Measurements from ENCODE around the gene TDRD7.
A peak's percentile ranks its signal among the peaks of the same experiment; 100 is the strongest.

TDRD7 gene

GRCh38 chr9:97398999-97399758 lies 12.7 kb upstream of the TDRD7 start:
- Histone ChIP-seq H3K27ac (replicated peaks; ENCODE audit: low read length) (no peak overlapping the region), H3K4ac (ENCODE audit: low read length) (no peak overlapping the region), H3K79me1 (ENCODE audit: low read depth, low read length) (no peaks in the 10 kb centered on the region), H3K4me2 (ENCODE audit: insufficient read depth, low read length, poor library complexity, severe bottlenecking) (no peak overlapping the region), H2BK12ac (ENCODE audit: low read length) (no peak overlapping the region), H2BK120ac (ENCODE audit: low read depth, low read length) (no peak overlapping the region), H2AFZ (ENCODE audit: low read length) (peak overlapping the region; percentile 41), H3K9me3 (replicated peaks in 1 of 2; ENCODE audit: control insufficient read depth in 2 of 2, insufficient read depth in 1 of 2, low read depth in 1 of 2, low read length in 2 of 2) (peaks cover 3 to 4% of the 10 kb centered on the region in 2 donors), H3K4me1 (ENCODE audit: control insufficient read depth in 2 of 2, insufficient read depth in 1 of 2, low read depth in 1 of 2, low read length in 2 of 2) (peaks cover 0 to 5% of the 10 kb centered on the region in 2 donors), H2BK15ac (ENCODE audit: low read length) (no peak overlapping the region), H3K18ac (ENCODE audit: low read length) (peak overlapping the region; percentile 61), H3K4me3 (ENCODE audit: low read length in 2 of 2) (no peak overlapping the region), H3K27me3 (ENCODE audit: control insufficient read depth in 3 of 3, insufficient read depth in 3 of 3, low read depth in 1 of 3, low read length in 3 of 3) (peaks cover 0 to 5% (median 0%) of the 10 kb centered on the region in 3 experiments), H4K8ac (ENCODE audit: low read depth, low read length) (no peak overlapping the region), H3K36me3 (replicated peaks in 1 of 2; ENCODE audit: control insufficient read depth in 2 of 2, insufficient read depth in 2 of 2, low read length in 2 of 2) (no peaks in the 10 kb centered on the region), H3K9ac (ENCODE audit: low read depth, low read length, poor library complexity) (no peak overlapping the region), H2AK5ac (ENCODE audit: low read depth, low read length) (peak overlapping the region; percentile 77), H2BK5ac (ENCODE audit: low read length) (no peak overlapping the region), H3K14ac (ENCODE audit: low read length) (no peak overlapping the region), H3K23ac (ENCODE audit: low read depth, low read length, poor library complexity) (no peak overlapping the region), H4K91ac (ENCODE audit: low read depth, low read length, poor library complexity) (no peak overlapping the region)
- WGBS, 2 donors (ENCODE audit: extremely low coverage in 2 of 2, insufficient read length in 2 of 2, insufficient replicate concordance in 1 of 2): no CpG with 5 or more reads among the region's 20 CpGs
- no peak for DNase-seq (ENCODE audit: low spot score)

GRCh38 chr9:97403746-97404316 lies 8.1 kb upstream of the TDRD7 start:
- Histone ChIP-seq H3K4me2 (ENCODE audit: insufficient read depth, low read length, poor library complexity, severe bottlenecking) (no peak overlapping the region), H3K14ac (ENCODE audit: low read length) (no peak overlapping the region), H3K36me3 (replicated peaks in 1 of 2; ENCODE audit: control insufficient read depth in 2 of 2, insufficient read depth in 2 of 2, low read length in 2 of 2) (no peaks in the 10 kb centered on the region), H3K79me1 (ENCODE audit: low read depth, low read length) (no peaks in the 10 kb centered on the region), H2AFZ (ENCODE audit: low read length) (no peak overlapping the region), H4K8ac (ENCODE audit: low read depth, low read length) (no peak overlapping the region), H3K23ac (ENCODE audit: low read depth, low read length, poor library complexity) (no peak overlapping the region), H3K27ac (replicated peaks; ENCODE audit: low read length) (no peak overlapping the region), H2BK5ac (ENCODE audit: low read length) (no peak overlapping the region), H3K9ac (ENCODE audit: low read depth, low read length, poor library complexity) (no peak overlapping the region), H3K4ac (ENCODE audit: low read length) (no peak overlapping the region), H3K4me3 (ENCODE audit: low read length in 2 of 2) (no peak overlapping the region), H2BK15ac (ENCODE audit: low read length) (no peak overlapping the region), H3K18ac (ENCODE audit: low read length) (no peak overlapping the region), H3K4me1 (ENCODE audit: control insufficient read depth in 2 of 2, insufficient read depth in 1 of 2, low read depth in 1 of 2, low read length in 2 of 2) (peaks cover 0 to 5% of the 10 kb centered on the region in 2 donors), H4K91ac (ENCODE audit: low read depth, low read length, poor library complexity) (no peak overlapping the region), H3K9me3 (replicated peaks in 1 of 2; ENCODE audit: control insufficient read depth in 2 of 2, insufficient read depth in 1 of 2, low read depth in 1 of 2, low read length in 2 of 2) (peaks cover 4 to 9% of the 10 kb centered on the region in 2 donors), H2BK120ac (ENCODE audit: low read depth, low read length) (no peak overlapping the region), H2AK5ac (ENCODE audit: low read depth, low read length) (no peak overlapping the region), H2BK12ac (ENCODE audit: low read length) (no peak overlapping the region), H3K27me3 (ENCODE audit: control insufficient read depth in 3 of 3, insufficient read depth in 3 of 3, low read depth in 1 of 3, low read length in 3 of 3) (no peaks in the 10 kb centered on the region)
- WGBS, 2 donors (ENCODE audit: extremely low coverage in 2 of 2, insufficient read length in 2 of 2, insufficient replicate concordance in 1 of 2): no CpG with 5 or more reads among the region's 4 CpGs
- DNase-seq (ENCODE audit: low spot score): no peak

- no peak overlapping the region for H4K91ac ChIP-seq (ENCODE audit: low read depth, low read length, poor library complexity)
- no peak for DNase-seq (ENCODE audit: low spot score)
- peaks cover 0 to 4% of the 10 kb centered on the region in 2 donors for H3K4me1 ChIP-seq (ENCODE audit: control insufficient read depth in 2 of 2, insufficient read depth in 1 of 2, low read depth in 1 of 2, low read length in 2 of 2)
- no peaks in the 10 kb centered on the region for H3K27me3 ChIP-seq (ENCODE audit: control insufficient read depth in 3 of 3, insufficient read depth in 3 of 3, low read depth in 1 of 3, low read length in 3 of 3)
- H3K14ac ChIP-seq (ENCODE audit: low read length): no peak overlapping the region
- H2BK5ac ChIP-seq (ENCODE audit: low read length): no peak overlapping the region
- H3K9ac ChIP-seq (ENCODE audit: low read depth, low read length, poor library complexity): no peak overlapping the region
- H3K27ac ChIP-seq (replicated peaks; ENCODE audit: low read length): no peak overlapping the region
- no peak overlapping the region for H2BK120ac ChIP-seq (ENCODE audit: low read depth, low read length)
- peaks cover 4 to 11% of the 10 kb centered on the region in 2 donors for H3K9me3 ChIP-seq (replicated peaks in 1 of 2; ENCODE audit: control insufficient read depth in 2 of 2, insufficient read depth in 1 of 2, low read depth in 1 of 2, low read length in 2 of 2)
- H3K4me2 ChIP-seq (ENCODE audit: insufficient read depth, low read length, poor library complexity, severe bottlenecking): no peak overlapping the region
- no peaks in the 10 kb centered on the region for H3K36me3 ChIP-seq (replicated peaks in 1 of 2; ENCODE audit: control insufficient read depth in 2 of 2, insufficient read depth in 2 of 2, low read length in 2 of 2)
- H2BK12ac ChIP-seq (ENCODE audit: low read length): no peak overlapping the region
- no CpG with 5 or more reads among the region's 2 CpGs for WGBS, 2 donors (ENCODE audit: extremely low coverage in 2 of 2, insufficient read length in 2 of 2, insufficient replicate concordance in 1 of 2)
- no peak overlapping the region for H3K4ac ChIP-seq (ENCODE audit: low read length)
- no peaks in the 10 kb centered on the region for H3K79me1 ChIP-seq (ENCODE audit: low read depth, low read length)
- no peak overlapping the region for H2AK5ac ChIP-seq (ENCODE audit: low read depth, low read length)
- no peak overlapping the region for H3K18ac ChIP-seq (ENCODE audit: low read length)
- H4K8ac ChIP-seq (ENCODE audit: low read depth, low read length): no peak overlapping the region
- no peak overlapping the region for H2AFZ ChIP-seq (ENCODE audit: low read length)
- H2BK15ac ChIP-seq (ENCODE audit: low read length): no peak overlapping the region
- no peak overlapping the region for H3K4me3 ChIP-seq (ENCODE audit: low read length in 2 of 2)
- H3K23ac ChIP-seq (ENCODE audit: low read depth, low read length, poor library complexity): no peak overlapping the region
Measured at GRCh38 chr9:97405551-97405950, 6.3 kb upstream of the TDRD7 start.

- H4K91ac ChIP-seq (ENCODE audit: low read depth, low read length, poor library complexity): no peak overlapping the region
- no peak overlapping the region for H2BK12ac ChIP-seq (ENCODE audit: low read length)
- no peak overlapping the region for H3K4me3 ChIP-seq (ENCODE audit: low read length in 2 of 2)
- H2BK120ac ChIP-seq (ENCODE audit: low read depth, low read length): no peak overlapping the region
- H2AFZ ChIP-seq (ENCODE audit: low read length): no peak overlapping the region
- no peak overlapping the region for H3K14ac ChIP-seq (ENCODE audit: low read length)
- H3K27ac ChIP-seq (replicated peaks; ENCODE audit: low read length): no peak overlapping the region
- peaks cover 4 to 8% of the 10 kb centered on the region in 2 donors for H3K9me3 ChIP-seq (replicated peaks in 1 of 2; ENCODE audit: control insufficient read depth in 2 of 2, insufficient read depth in 1 of 2, low read depth in 1 of 2, low read length in 2 of 2)
- H3K4ac ChIP-seq (ENCODE audit: low read length): no peak overlapping the region
- H2BK5ac ChIP-seq (ENCODE audit: low read length): no peak overlapping the region
- no peak overlapping the region for H3K4me2 ChIP-seq (ENCODE audit: insufficient read depth, low read length, poor library complexity, severe bottlenecking)
- no peak overlapping the region for H2AK5ac ChIP-seq (ENCODE audit: low read depth, low read length)
- H3K4me1 ChIP-seq (ENCODE audit: control insufficient read depth in 2 of 2, insufficient read depth in 1 of 2, low read depth in 1 of 2, low read length in 2 of 2): peaks cover 0 to 5% of the 10 kb centered on the region in 2 donors
- no peak overlapping the region for H3K18ac ChIP-seq (ENCODE audit: low read length)
- no peaks in the 10 kb centered on the region for H3K36me3 ChIP-seq (replicated peaks in 1 of 2; ENCODE audit: control insufficient read depth in 2 of 2, insufficient read depth in 2 of 2, low read length in 2 of 2)
- H3K79me1 ChIP-seq (ENCODE audit: low read depth, low read length): no peaks in the 10 kb centered on the region
- no peak overlapping the region for H3K23ac ChIP-seq (ENCODE audit: low read depth, low read length, poor library complexity)
- DNase-seq (ENCODE audit: low spot score): peak; percentile 60
- no peak overlapping the region for H4K8ac ChIP-seq (ENCODE audit: low read depth, low read length)
- no peak overlapping the region for H2BK15ac ChIP-seq (ENCODE audit: low read length)
- peaks cover 0 to 7% (median 2%) of the 10 kb centered on the region in 3 experiments for H3K27me3 ChIP-seq (ENCODE audit: control insufficient read depth in 3 of 3, insufficient read depth in 3 of 3, low read depth in 1 of 3, low read length in 3 of 3)
- no peak overlapping the region for H3K9ac ChIP-seq (ENCODE audit: low read depth, low read length, poor library complexity)
- no CpG with 5 or more reads among the region's 3 CpGs for WGBS, 2 donors (ENCODE audit: extremely low coverage in 2 of 2, insufficient read length in 2 of 2, insufficient replicate concordance in 1 of 2)
Measured at GRCh38 chr9:97406620-97407177, 5.2 kb upstream of the TDRD7 start.
